Stimulated activated CD4-positive, alpha-beta T cell treated with anti-CD3 and anti-CD28 coated beads, Interleukin-1b, Interleukin-23, amount 100 ng/mL, for 1 hour (primary cell): ENCODE measurements around the gene SORL1.

Experiments used
- DNase-seq, 2 donors: peaks; one replicate each; pipeline ENCODE4 v3.0.0-alpha.2; 2020; ENCODE audit warnings: low read depth in 2 of 2

Gene SORL1

DNA sequence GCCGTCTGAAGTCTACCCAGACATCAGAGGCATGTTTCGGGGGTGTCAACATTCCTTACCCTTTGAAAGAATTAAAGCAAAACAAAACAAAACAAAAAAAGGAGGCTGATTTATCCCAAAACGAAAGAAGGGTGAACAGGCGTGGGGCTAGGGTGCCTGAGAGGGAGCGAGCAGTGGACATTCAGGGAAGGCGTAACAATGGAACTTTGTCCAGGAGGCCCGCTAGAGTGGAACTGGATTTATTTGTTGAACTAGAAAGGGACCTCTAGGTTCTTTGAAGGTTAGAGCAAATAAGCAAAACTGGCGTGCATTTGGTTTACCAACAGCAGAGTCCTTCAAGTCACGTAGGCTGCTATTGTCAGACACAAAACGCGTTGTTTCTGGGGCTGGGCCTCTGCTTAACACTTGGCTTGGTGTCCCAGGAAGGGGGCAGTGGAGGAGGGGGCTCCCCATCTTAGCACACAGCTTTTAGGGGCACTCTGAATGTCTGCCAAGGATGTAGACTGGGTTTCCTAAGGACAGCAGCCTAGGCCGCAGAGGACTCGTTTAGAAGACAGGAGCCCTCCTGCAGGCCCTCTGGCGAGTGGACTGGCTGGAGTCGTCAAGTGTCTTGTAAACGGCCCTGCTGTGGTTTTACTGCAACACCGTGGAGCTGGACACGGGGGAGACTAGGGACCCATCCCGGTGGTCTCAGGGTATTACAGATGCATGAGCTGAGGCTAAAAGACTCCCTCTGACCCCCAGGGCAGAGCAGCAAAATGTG lies 204.4 kb downstream of the SORL1 start:
- no peak for DNase-seq

DNA sequence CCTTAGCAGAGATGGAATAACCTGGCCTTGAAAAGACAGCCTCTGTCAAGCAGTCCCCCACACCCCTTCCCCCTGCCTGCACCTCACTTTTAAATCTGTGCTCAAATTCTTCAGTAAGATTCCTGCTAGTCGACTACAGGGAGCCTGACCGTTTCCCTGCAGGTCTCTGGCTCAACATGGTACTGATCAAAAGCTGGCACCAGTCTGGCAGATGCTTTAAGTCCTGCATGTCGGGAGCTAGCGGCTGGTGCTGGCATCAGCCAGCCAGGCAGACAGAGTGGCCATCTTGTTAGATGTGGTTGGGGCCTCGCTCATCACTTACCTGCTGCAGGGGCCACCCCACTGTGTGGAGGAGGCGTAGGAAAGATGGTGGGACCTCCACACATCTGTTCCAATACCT lies 205.0 kb downstream of the SORL1 start:
- DNase-seq = no peak

DNA sequence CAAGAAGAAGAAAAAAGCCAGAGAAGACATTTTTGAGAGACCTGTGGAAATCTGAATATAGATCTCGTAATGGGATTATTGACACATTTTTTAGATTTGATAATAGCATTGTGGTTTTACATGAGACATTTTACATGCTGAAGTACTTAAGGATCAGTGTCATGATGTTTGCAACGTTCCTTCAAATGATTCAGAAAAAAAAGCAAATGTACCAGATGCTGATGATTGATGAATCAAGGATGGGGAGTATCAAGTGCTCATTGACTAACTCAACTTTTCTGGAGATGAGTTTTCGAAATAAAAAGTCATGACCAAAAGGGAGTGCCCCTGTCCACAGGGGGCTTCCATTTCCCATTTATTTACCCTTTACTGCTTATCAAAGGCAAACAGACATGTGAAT lies 207.7 kb downstream of the SORL1 start:
- no peak for DNase-seq

DNA sequence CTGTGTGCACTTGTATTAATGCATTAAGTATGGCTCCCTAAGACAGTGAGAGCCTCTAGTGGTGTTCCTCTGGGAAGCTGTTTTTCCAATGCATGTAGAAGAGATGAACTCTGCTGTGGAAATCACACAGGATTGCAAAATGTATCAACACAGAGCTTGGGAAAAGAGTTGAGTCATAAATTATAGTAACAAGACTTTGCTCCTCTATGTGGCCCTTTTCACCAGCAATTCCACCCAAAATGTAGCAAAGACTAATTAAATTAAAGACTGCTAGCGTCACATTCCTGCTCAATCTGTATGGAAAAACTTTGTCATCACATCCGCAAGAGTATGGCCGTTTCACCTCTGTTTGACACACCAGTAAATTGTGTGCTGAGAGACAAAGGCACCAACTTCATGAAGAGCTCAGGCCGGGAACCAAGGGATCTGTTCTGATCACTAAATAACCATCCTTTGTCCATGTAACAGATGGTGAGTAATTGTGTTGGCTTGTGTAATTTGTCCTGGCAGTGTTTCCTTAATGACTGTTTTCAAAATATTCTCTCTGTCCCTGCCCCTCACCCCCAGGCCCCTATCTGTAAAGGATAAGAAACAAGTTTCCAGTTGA lies 209.9 kb downstream of the SORL1 start:
- DNase-seq = no peak

DNA sequence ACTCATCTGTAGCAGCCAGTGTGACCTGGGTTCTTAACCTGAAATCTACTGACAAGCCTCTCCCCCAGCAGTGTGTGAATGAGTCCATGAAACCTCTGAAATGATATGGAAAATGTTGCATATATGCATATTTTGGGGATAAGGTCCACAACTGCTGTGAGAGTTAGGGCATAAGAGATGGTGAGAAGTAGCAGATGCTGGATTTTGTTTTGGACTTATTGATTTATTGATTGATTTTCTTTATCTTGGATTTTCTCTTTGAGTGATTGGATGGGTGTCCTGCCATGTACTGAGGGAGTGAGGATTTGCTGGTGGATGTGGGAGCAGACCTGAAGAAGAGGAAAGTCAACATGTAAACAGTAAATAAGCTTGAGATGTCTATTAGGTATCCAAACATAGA lies 212.0 kb downstream of the SORL1 start:
- no peak for DNase-seq

DNA sequence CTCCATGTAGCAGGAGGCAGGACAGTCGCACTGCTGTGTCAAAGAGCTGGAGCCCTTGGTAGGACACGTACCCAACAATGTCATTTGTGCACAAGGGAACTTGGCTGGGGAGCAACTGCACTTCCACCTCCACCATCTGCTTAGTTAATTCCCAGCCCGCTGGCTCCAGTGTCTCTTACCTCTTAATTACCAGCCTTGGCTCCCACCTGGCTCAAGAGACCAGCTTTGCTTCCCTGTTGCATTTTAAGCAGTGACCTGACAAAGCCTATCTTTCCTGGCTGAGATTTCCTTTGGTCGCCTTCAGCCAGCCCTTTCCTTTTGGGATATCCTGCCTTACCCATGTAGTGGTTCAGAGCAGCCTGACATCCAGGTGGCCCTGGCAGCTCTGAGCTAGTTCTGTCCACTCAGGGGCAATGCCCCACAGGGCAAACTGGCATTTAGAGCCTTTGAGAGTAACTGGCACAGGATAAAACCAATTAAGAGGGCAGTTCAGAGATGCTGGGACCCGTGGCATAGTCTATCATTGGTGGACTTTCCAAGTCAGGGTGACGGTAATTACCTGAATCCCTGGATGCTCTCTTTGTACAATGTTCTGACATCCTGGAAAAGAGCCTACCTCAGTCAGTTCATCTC lies 213.2 kb downstream of the SORL1 start:
- no peak for DNase-seq

DNA sequence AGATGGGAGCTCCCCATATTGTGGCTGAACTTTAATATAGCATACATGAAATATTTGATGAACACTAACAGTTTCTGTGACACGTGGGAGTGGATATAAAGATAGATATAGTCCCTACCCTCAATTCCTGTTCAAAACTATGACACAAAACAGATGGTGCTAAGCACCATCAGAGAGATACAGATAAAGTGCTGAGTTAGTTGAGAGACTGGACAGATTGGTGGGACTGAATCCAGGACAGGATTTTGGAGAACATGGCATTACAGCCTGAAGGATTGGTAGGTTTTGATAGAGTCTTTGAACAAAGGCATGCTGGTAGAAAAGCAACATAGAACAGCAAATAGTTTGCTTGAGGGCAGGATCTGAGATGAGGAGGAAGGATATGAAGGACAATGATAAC lies 215.7 kb downstream of the SORL1 start:
- DNase-seq = no peak

DNA sequence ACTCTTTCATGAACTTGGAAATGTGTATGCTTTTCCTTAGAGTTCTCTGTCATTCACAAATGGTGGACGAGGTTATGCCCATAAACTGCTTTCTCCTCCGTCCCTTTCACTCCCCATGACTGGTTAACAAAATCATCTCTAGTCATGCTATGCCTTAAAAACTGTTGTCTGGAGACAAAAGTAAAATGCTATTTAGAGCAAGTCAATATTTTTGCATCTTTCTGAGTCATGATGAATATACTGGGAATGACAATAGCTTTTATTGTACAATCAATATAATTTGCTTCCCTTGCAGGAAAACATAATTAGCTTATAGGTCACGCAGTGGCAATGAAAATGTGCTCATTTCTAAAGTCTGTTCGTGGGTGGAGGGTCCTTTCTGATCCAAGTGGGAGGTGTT lies 217.3 kb downstream of the SORL1 start:
- no peak for DNase-seq

DNA sequence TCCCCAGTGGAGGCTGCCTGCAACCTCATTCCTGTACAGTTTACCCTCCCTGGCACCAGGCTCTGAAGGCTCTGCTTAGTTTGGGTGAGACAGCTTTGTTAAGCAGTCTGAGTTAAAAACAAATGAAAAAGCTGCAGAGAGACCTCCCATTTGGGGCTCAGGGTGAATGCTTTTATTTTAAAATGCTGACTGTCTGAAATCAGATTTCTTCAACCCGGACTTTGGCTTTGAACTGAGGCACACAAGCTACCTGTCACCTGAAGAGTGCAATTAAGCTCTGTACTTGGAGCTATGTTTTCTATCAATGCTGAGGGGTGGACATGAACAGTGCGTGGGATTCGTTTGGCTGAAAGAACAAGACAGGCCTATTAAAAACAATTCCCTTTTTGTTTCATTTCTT lies 218.2 kb downstream of the SORL1 start:
- no peak for DNase-seq

DNA sequence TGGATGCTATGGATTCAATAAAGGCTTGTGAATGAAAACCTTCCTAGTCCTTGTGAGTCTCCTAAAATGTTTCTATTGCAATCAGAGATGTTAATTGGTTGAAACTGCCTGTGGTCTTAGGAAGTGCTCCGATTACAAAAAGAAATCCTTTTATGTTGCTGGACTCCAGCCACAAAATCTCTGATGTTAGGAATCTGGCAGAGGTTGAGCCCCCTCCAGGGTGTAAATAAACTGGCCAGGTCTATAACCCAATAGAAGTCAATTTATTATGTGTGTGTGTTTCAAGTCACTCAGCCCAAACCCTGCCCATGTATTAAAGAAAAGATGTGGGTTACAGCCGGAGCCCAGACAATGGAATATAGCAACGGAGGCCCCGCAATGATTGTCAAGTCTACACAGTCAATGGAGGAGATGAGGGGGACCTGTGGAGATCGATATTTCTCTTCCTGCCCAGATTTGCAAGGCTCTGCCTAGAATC lies 218.7 kb downstream of the SORL1 start:
- no peak for DNase-seq

DNA sequence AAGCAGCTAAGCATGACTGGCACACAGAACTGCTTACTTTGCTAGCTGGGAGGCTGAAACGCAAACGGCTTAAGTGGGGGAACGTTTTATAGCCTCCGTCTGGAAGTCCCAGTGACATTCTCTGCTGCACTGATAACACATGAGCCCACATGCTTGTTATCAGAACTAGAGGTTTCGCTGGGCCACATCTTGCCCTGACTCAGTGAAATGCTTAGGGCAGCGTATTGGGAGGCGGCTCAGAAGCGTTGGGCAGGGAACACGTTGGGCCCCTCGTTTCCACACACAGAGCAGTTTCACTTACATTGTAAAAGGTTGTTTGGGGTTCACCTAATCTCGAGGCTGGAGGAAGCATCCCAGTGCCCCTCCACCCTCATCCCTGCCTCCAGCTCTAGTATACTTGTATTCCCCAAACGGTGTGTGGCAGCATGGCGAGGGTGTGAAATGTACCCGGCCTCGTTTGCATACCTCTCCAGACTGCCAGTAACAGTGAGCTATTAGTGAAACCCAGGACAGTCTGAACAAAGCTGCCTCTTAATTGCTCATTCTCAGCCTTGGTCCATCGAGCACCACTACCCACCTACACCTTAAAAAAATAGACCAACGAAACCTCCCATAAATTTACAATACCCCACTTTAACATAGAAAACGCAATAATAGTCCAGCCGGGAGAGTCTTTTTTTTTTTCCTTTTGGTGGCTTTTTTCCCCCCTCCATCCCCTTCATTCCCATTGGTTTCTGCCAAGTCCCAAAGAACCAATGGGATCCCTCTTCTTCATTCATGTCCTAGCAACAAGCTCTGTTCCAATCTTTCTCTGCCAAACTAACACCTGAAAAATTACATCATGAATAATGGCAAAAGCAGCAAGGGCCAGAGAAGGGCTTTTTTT lies 219.4 kb downstream of the SORL1 start:
- no peak for DNase-seq

DNA sequence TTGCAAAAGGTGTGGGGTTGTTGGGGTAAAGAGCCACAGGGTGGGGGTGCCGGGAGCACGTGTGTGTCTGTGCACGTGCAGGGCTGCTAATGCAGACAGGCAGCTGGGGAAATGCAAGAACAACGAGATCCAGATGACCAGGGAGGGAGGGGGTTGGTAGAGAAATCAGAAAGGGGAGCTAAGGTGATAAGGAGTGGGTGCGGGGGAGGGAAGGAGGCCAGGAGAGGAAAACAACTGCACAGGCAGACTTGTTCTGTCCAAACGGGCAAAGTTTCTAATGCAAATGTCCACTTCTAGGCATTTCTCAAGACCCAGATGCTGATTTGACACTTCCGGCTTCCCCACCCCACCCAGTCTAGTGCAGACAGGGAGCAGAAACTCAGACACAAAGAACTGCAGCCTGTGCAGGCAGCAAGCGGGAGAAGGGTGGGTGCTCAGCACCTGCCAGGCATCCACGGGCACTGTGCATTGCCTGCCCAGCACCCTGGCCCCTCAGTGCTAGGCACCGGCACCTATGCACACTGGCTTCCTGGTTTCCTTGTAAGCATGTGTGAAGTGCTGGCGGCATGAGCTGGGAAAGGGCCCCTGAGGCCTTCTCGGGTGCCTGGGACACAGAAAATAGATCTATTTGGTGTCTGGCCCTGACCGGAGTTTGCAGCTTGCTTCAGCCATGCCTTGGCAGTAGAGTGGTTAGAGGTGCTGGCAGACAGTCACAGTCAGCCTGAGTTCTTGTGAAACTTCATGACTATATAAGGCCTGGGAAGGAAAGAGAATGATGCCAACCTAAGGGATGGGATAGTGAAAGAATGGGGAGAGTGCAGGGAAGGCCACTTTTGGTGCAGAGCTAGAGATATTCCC lies 220.7 kb downstream of the SORL1 start:
- no peak for DNase-seq

DNA sequence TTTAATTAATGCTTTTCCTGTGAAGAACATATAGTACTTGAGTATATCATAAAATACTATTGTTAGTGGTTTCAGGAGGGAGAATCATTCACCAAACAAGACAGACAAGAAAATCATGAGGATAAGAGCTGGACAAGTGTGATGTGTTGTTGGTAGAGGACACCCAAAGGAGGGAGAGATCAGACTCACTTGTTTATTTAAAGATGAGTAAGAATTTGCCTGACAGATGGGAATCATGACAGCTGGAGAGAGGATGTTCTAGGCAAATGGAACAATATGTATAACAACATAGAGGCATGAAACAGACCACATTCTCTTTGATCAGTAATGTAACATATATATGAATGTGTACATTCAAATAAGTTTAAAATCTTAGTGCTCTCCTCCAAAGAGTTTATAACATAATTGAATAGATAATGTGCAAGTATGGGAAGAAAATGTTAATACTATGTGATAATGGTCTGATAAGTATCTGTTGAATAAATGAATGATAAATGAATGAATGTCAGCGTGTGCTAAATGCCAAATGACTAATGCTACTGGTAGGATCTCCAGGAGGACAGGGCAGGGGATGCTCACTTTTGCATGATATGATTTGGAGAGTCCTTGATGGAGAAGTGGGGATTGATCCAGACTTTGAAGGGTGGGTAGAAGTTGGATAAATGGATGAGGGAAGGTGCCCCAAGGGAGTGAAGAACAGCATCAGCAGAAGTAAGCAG lies 229.6 kb downstream of the SORL1 start:
- no peak for DNase-seq
